Astrocyte (in vitro differentiated cells and primary cell): ENCODE measurements around the gene XXYLT1. TPM values are rescaled to one million over a fixed set of nuclear protein-coding genes. Genes with fewer than 3 reads are reported as not detected.

ENCODE experiments used
- DNase-seq: peaks from one replicate; pipeline ENCODE4 v3.0.0-alpha.2; 2010; ENCODE audit warnings: low read depth
- FAIRE-seq: peaks from 2 replicates; lab custom pipeline; 2011; peaks lifted over from hg19 to GRCh38; lab: Jason Lieb, UNC
- H2AFZ ChIP-seq: 2 replicates; pipeline ENCODE4 v1.6.0; 2012; ENCODE audit warnings: low read depth, low read length, inconsistent platforms
- H3K27ac ChIP-seq: 2 replicates; pipeline ENCODE4 v1.5.1; 2011; ENCODE audit warnings: low read depth, low read length, inconsistent platforms
- H3K27me3 ChIP-seq: 2 replicates; pipeline ENCODE4 v1.6.0; 2011; ENCODE audit warnings: low read length, inconsistent platforms; ENCODE audit not compliant: insufficient read depth
- H3K36me3 ChIP-seq: 2 replicates; pipeline ENCODE4 v1.5.1; 2011; ENCODE audit warnings: low read length, inconsistent platforms; ENCODE audit not compliant: insufficient read depth
- H3K4me1 ChIP-seq: 2 replicates; pipeline ENCODE4 v1.5.1; 2011; ENCODE audit warnings: low read length, inconsistent platforms; ENCODE audit not compliant: insufficient read depth
- H3K4me2 ChIP-seq: 2 replicates; pipeline ENCODE4 v1.6.0; 2012; ENCODE audit warnings: low read length, inconsistent platforms
- H3K4me3 ChIP-seq: 2 replicates; pipeline ENCODE4 v1.5.1; 2011; ENCODE audit warnings: low read depth, mild to moderate bottlenecking, low read length, inconsistent platforms; ENCODE audit not compliant: insufficient read depth
- H3K79me2 ChIP-seq: 2 replicates; pipeline ENCODE4 v1.6.0; 2012; ENCODE audit warnings: mild to moderate bottlenecking, low read length, inconsistent platforms; ENCODE audit not compliant: insufficient read depth
- H3K9ac ChIP-seq: 2 replicates; pipeline ENCODE4 v1.6.0; 2012; ENCODE audit warnings: mild to moderate bottlenecking, low read length, inconsistent platforms
- H3K9me3 ChIP-seq: 2 replicates; pipeline ENCODE4 v1.5.1; 2012; ENCODE audit warnings: low read depth, mild to moderate bottlenecking, low read length, inconsistent platforms; ENCODE audit not compliant: insufficient read depth
- H4K20me1 ChIP-seq: 2 replicates; pipeline ENCODE4 v1.6.0; 2012; ENCODE audit warnings: low read length, inconsistent platforms; ENCODE audit not compliant: insufficient read depth
- H3K27ac Mint-ChIP-seq: one replicate; pipeline ENCODE4 v1.8.0; 2021; ENCODE audit warnings: mild to moderate bottlenecking, mixed read lengths; ENCODE audit not compliant: unreplicated experiment
- H3K27me3 Mint-ChIP-seq: one replicate; pipeline ENCODE4 v1.8.0; 2021; ENCODE audit warnings: low read depth, mixed read lengths; ENCODE audit not compliant: unreplicated experiment
- H3K36me3 Mint-ChIP-seq: one replicate; pipeline ENCODE4 v1.8.0; 2021; ENCODE audit warnings: low read depth, mixed read lengths; ENCODE audit not compliant: unreplicated experiment
- H3K4me1 Mint-ChIP-seq: one replicate; pipeline ENCODE4 v1.8.0; 2021; ENCODE audit warnings: low read depth, mixed read lengths; ENCODE audit not compliant: unreplicated experiment
- H3K4me3 Mint-ChIP-seq: one replicate; pipeline ENCODE4 v1.8.0; 2021; ENCODE audit warnings: mild to moderate bottlenecking, moderate library complexity, mixed read lengths; ENCODE audit not compliant: unreplicated experiment
- H3K9me3 Mint-ChIP-seq: one replicate; pipeline ENCODE4 v1.8.0; 2021; ENCODE audit warnings: mild to moderate bottlenecking, mixed read lengths; ENCODE audit not compliant: unreplicated experiment
- EZH2 ChIP-seq: IDR thresholded peaks from 2 replicates; pipeline ENCODE4 v1.6.1; 2012; ENCODE audit warnings: mild to moderate bottlenecking, low read length, inconsistent platforms; ENCODE audit not compliant: insufficient read depth
- total RNA-seq: library from RNA; stranded (reverse); gene quantifications from 2 replicates; pipeline ENCODE4 v1.2.1, GENCODE V29; 2021
- TF ChIP-seq, protein P1 (sequence below): IDR thresholded peaks from 2 replicates; pipeline ENCODE4 v1.5.1; 2011; ENCODE audit warnings: low read depth, mild to moderate bottlenecking, inconsistent platforms, low read length, moderate library complexity; ENCODE audit not compliant: insufficient read depth

The XXYLT1 gene
- total RNA-seq, 1 donor from 2014 or later: 26.2 TPM

DNA sequence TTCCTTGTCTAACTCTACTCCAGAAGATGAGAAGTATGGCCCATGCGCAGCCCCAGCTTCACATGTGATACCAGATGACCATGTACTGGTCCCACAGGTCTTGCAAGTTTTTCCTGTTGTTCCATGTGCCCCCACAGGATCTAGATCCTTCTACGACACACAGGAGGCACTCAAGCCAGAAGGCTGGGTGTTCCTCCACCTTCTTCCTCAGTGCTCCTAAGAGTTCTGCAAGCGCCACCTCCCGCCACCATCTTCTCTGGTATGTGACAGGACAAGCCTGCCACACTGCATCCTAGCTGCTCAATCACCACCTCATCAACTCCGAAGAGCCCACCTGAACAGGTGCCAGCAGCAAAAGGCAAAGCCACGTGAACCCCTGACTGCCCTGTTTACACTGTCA lies 43.1 kb downstream of the XXYLT1 start:
- no peak overlapping the region for H2AFZ ChIP-seq
- H3K4me3 Mint-ChIP-seq: no peak overlapping the region
- no peak for TF ChIP-seq EZH2
- TF ChIP-seq, protein P1, sequence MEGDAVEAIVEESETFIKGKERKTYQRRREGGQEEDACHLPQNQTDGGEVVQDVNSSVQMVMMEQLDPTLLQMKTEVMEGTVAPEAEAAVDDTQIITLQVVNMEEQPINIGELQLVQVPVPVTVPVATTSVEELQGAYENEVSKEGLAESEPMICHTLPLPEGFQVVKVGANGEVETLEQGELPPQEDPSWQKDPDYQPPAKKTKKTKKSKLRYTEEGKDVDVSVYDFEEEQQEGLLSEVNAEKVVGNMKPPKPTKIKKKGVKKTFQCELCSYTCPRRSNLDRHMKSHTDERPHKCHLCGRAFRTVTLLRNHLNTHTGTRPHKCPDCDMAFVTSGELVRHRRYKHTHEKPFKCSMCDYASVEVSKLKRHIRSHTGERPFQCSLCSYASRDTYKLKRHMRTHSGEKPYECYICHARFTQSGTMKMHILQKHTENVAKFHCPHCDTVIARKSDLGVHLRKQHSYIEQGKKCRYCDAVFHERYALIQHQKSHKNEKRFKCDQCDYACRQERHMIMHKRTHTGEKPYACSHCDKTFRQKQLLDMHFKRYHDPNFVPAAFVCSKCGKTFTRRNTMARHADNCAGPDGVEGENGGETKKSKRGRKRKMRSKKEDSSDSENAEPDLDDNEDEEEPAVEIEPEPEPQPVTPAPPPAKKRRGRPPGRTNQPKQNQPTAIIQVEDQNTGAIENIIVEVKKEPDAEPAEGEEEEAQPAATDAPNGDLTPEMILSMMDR: no peak
- H3K27me3 ChIP-seq: no peaks in the 10 kb centered on the region
- no peak overlapping the region for H3K9ac ChIP-seq
- no peaks in the 10 kb centered on the region for H3K27me3 Mint-ChIP-seq
- no peaks in the 10 kb centered on the region for H3K36me3 ChIP-seq
- no peaks in the 10 kb centered on the region for H3K79me2 ChIP-seq
- peaks cover 9% of the 10 kb centered on the region for H3K36me3 Mint-ChIP-seq
- no peak overlapping the region for H3K4me2 ChIP-seq
- H3K27ac ChIP-seq: no peak overlapping the region
- peaks cover 4% of the 10 kb centered on the region for H3K4me1 Mint-ChIP-seq
- no peak overlapping the region for H3K27ac Mint-ChIP-seq
- H4K20me1 ChIP-seq: no peaks in the 10 kb centered on the region
- no peak overlapping the region for H3K4me3 ChIP-seq
- H3K9me3 Mint-ChIP-seq: peaks cover 3% of the 10 kb centered on the region
- no peaks in the 10 kb centered on the region for H3K9me3 ChIP-seq
- H3K4me1 ChIP-seq: no peaks in the 10 kb centered on the region
- DNase-seq (no peak), FAIRE-seq (no peak)

DNA sequence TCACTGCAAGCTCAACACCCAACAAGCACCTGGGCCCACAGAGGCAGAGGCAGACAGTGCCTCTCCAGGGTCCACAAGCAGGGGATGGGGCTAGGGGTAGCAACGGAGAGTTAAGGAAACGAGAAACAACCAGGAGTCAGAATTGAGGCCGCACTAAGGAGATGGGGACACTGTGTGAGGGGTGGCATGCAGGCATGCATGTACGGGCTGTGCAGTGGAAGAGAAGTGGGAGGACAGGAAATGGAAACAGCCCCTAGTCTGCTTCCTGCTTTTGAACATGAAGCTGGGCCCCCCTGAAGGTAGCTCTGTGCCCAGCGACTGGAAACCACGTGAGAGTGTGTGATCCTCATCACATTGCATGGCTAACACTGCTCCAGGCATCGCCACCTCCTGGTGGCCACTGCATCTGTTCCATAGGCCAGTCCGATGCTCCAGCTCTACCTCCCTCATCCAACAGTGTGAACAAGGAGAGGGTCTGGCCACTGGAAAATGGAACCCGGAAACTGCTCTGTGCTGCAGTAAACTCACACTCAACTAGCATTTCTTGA lies 44.0 kb downstream of the XXYLT1 start:
- H3K4me1 Mint-ChIP-seq: peaks cover 4% of the 10 kb centered on the region
- Histone ChIP-seq H3K4me1 (no peaks in the 10 kb centered on the region), H4K20me1 (no peaks in the 10 kb centered on the region), H3K27me3 (no peaks in the 10 kb centered on the region), H3K4me2 (no peak overlapping the region), H3K9ac (no peak overlapping the region), H3K36me3 (no peaks in the 10 kb centered on the region), H3K27ac (no peak overlapping the region), H3K9me3 (no peaks in the 10 kb centered on the region), H2AFZ (no peak overlapping the region), H3K79me2 (no peaks in the 10 kb centered on the region), H3K4me3 (no peak overlapping the region)
- no peak for DNase-seq
- peaks cover 9% of the 10 kb centered on the region for H3K36me3 Mint-ChIP-seq
- TF ChIP-seq, protein P1: peak; percentile 24
- no peak for TF ChIP-seq EZH2
- no peaks in the 10 kb centered on the region for H3K27me3 Mint-ChIP-seq
- H3K9me3 Mint-ChIP-seq: peaks cover 3% of the 10 kb centered on the region
- FAIRE-seq: no peak
- H3K4me3 Mint-ChIP-seq: no peak overlapping the region
- H3K27ac Mint-ChIP-seq: no peak overlapping the region

DNA sequence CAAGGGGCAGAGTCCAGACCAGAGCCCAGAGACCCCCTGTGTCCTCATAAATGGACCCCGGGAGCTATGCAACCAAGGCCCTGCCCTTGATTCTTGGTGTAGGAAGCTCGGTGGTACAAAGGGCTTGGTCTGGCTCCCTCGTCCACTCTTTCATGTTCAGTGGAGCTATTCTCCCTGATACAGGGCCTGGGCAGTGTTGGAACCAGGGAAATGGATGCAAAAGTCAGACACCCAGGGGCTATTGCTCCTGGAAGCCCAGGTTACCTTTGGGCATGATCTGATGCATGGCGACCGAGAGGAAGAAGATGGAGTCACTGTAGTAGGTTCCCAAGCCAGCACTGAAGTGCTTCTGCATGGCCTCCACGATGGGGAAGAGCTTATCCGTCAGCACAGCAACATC lies 44.5 kb downstream of the XXYLT1 start:
- Histone ChIP-seq H4K20me1 (no peaks in the 10 kb centered on the region), H3K79me2 (peaks cover under 1% of the 10 kb centered on the region), H3K36me3 (no peaks in the 10 kb centered on the region), H3K4me3 (no peak overlapping the region), H3K4me2 (no peak overlapping the region), H3K4me1 (no peaks in the 10 kb centered on the region), H3K9me3 (no peaks in the 10 kb centered on the region), H3K27ac (no peak overlapping the region), H3K9ac (no peak overlapping the region), H2AFZ (no peak overlapping the region), H3K27me3 (no peaks in the 10 kb centered on the region)
- DNase-seq: no peak
- H3K9me3 Mint-ChIP-seq: peaks cover 3% of the 10 kb centered on the region
- H3K27ac Mint-ChIP-seq: no peak overlapping the region
- TF ChIP-seq, protein P1: no peak
- TF ChIP-seq EZH2: no peak
- H3K4me1 Mint-ChIP-seq: peaks cover 4% of the 10 kb centered on the region
- H3K4me3 Mint-ChIP-seq: no peak overlapping the region
- peaks cover 9% of the 10 kb centered on the region for H3K36me3 Mint-ChIP-seq
- FAIRE-seq: no peak
- no peaks in the 10 kb centered on the region for H3K27me3 Mint-ChIP-seq
